Measurements from ENCODE around the gene ARHGAP1. TPM values are rescaled to one million over a fixed set of nuclear protein-coding genes. Genes with fewer than 3 reads are reported as not detected.

The ARHGAP1 gene
- total and polyA plus RNA-seq, 2 of the 4 experiments (the other 2 are of a cell fraction): 46.6 to 78.8 TPM

DNA sequence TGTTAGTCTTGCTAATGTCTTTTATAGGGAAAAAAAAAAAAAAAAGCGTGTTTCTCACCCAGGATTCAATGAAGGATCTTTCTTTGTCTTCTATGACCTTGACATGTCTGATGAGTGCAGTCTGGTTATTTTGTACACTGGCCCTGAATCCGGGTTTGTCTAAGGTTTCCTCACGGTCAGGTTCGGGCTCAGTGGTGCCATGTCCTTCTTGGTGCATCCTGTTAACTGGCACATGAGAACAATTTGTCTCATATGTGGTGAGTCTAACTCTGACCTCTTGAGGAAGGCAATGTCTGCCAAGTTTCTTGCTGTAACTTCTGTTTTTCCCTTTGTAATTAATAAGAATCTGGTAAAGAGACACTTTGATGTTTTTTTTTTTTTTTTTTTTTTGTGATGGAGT, 31.1 kb upstream of the ARHGAP1 start:
- dilution Hi-C loops (cut with HindIII; ENCODE audit: low sequenced_read_pairs, unreplicated experiment): no loop called here
- Histone ChIP-seq H2BK5ac (ENCODE audit: low read depth, low read length, poor library complexity, severe bottlenecking) (no peak overlapping the region), H4K91ac (ENCODE audit: insufficient read depth, low read depth, low read length) (no peak overlapping the region), H3K18ac (ENCODE audit: low read depth, low read length) (no peak overlapping the region), H3K4ac (ENCODE audit: low read depth, low read length) (no peak overlapping the region), H4K20me1 (ENCODE audit: insufficient read depth, low read length) (no peaks in the 10 kb centered on the region), H3K9me1 (ENCODE audit: insufficient read depth, low read length) (no peaks in the 10 kb centered on the region), H3K4me3 (ENCODE audit: insufficient read depth, low read depth, low read length) (no peak overlapping the region), H3K14ac (replicated peaks; ENCODE audit: low read depth, low read length) (no peak overlapping the region), H3K27me3 (ENCODE audit: control insufficient read depth, insufficient read depth, low read length) (no peaks in the 10 kb centered on the region), H2BK15ac (ENCODE audit: low read depth, low read length) (no peak overlapping the region), H3K9me3 (ENCODE audit: control insufficient read depth, insufficient read depth, low read length) (no peaks in the 10 kb centered on the region), H2AK9ac (replicated peaks; ENCODE audit: low read depth, low read length, poor library complexity) (no peak overlapping the region), H3K79me1 (ENCODE audit: low read depth in 1 of 2, low read length in 2 of 2) (no peaks in the 10 kb centered on the region), H3K36me3 (ENCODE audit: control insufficient read depth, insufficient read depth, low read length) (no peaks in the 10 kb centered on the region), H2AFZ (replicated peaks; ENCODE audit: low read length, poor library complexity) (no peak overlapping the region), H3K56ac (ENCODE audit: extremely low read depth, insufficient read depth, low read length) (no peak overlapping the region), H4K8ac (ENCODE audit: low read depth in 2 of 2, low read length in 2 of 2) (no peak overlapping the region), H4K5ac (ENCODE audit: low read depth, low read length) (no peak overlapping the region), H3K4me1 (ENCODE audit: control insufficient read depth, insufficient read depth, low read length) (no peaks in the 10 kb centered on the region), H2AK5ac (ENCODE audit: low read depth, low read length) (no peak overlapping the region), H3K23ac (ENCODE audit: low read depth, low read length) (no peak overlapping the region), H2BK20ac (ENCODE audit: low read depth, low read length) (no peak overlapping the region), H3K4me2 (ENCODE audit: low read depth, low read length) (no peak overlapping the region), H3K9ac (ENCODE audit: low read depth, low read length) (no peak overlapping the region), H3K27ac (ENCODE audit: insufficient read depth, low read length) (no peak overlapping the region), H2BK120ac (ENCODE audit: low read depth, low read length) (no peak overlapping the region)
- no TSS peak for BruUV-seq (replicated peaks)
- ChIA-PET POLR2A (ENCODE audit: unreplicated experiment) (no interaction called here), CTCF (no interaction called here)
- no CpG with 5 or more reads among the region's 4 CpGs for WGBS, 2 experiments (ENCODE audit: extremely low coverage in 2 of 2, insufficient read length in 1 of 2)
- intact Hi-C loops (cut with micrococcal nuclease): no loop called here
- TF ChIP-seq, protein P1, sequence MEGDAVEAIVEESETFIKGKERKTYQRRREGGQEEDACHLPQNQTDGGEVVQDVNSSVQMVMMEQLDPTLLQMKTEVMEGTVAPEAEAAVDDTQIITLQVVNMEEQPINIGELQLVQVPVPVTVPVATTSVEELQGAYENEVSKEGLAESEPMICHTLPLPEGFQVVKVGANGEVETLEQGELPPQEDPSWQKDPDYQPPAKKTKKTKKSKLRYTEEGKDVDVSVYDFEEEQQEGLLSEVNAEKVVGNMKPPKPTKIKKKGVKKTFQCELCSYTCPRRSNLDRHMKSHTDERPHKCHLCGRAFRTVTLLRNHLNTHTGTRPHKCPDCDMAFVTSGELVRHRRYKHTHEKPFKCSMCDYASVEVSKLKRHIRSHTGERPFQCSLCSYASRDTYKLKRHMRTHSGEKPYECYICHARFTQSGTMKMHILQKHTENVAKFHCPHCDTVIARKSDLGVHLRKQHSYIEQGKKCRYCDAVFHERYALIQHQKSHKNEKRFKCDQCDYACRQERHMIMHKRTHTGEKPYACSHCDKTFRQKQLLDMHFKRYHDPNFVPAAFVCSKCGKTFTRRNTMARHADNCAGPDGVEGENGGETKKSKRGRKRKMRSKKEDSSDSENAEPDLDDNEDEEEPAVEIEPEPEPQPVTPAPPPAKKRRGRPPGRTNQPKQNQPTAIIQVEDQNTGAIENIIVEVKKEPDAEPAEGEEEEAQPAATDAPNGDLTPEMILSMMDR (conservative IDR thresholded peaks at IDR 0.05; ENCODE audit: low read depth, low read length): no peak
- TF ChIP-seq SMC3 (IDR thresholded peaks at IDR 0.05; ENCODE audit: low read depth, low read length): no peak
- TF ChIP-seq RFX5 (IDR thresholded peaks at IDR 0.05; ENCODE audit: low read depth, low read length): no peak
- TF ChIP-seq MXI1 (IDR thresholded peaks at IDR 0.05; ENCODE audit: borderline replicate concordance, low read depth, low read length): no peak
- no peak for TF ChIP-seq BHLHE40 (IDR thresholded peaks at IDR 0.05; ENCODE audit: low read depth, low read length)
- TF ChIP-seq CEBPB (IDR thresholded peaks at IDR 0.05; ENCODE audit: low read depth, low read length): no peak
- TF ChIP-seq FOS (IDR thresholded peaks at IDR 0.05; ENCODE audit: low read depth, low read length): no peak
- TF ChIP-seq, protein P2, sequence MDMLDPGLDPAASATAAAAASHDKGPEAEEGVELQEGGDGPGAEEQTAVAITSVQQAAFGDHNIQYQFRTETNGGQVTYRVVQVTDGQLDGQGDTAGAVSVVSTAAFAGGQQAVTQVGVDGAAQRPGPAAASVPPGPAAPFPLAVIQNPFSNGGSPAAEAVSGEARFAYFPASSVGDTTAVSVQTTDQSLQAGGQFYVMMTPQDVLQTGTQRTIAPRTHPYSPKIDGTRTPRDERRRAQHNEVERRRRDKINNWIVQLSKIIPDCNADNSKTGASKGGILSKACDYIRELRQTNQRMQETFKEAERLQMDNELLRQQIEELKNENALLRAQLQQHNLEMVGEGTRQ (IDR thresholded peaks at IDR 0.05; ENCODE audit: low read depth, low read length): no peak
- TF ChIP-seq MAZ (IDR thresholded peaks at IDR 0.05; ENCODE audit: borderline replicate concordance, low read depth, low read length): no peak
- TF ChIP-seq CHD1 (IDR thresholded peaks at IDR 0.05; ENCODE audit: low read depth, low read length): no peak
- TF ChIP-seq, protein P3, sequence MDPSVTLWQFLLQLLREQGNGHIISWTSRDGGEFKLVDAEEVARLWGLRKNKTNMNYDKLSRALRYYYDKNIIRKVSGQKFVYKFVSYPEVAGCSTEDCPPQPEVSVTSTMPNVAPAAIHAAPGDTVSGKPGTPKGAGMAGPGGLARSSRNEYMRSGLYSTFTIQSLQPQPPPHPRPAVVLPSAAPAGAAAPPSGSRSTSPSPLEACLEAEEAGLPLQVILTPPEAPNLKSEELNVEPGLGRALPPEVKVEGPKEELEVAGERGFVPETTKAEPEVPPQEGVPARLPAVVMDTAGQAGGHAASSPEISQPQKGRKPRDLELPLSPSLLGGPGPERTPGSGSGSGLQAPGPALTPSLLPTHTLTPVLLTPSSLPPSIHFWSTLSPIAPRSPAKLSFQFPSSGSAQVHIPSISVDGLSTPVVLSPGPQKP (IDR thresholded peaks at IDR 0.05; ENCODE audit: borderline replicate concordance, low read depth, low read length): no peak
- no peak for TF ChIP-seq RAD21 (IDR thresholded peaks at IDR 0.05; ENCODE audit: low read length)
- no peak for TF ChIP-seq RCOR1 (IDR thresholded peaks at IDR 0.05; ENCODE audit: insufficient replicate concordance, low read length)
- no peak for TF ChIP-seq NFE2L2 (IDR thresholded peaks at IDR 0.05; ENCODE audit: low read depth, low read length)
- in situ Hi-C loops (cut with MboI; ENCODE audit: low sequenced_read_pairs): no loop called here
- ATAC-seq (ENCODE audit: low read depth) (no peak), DNase-seq (no peak)
